Fibroblast of skin of right biceps (primary cell): Measurements from ENCODE around the gene RFX3.

ENCODE experiments used
- DNase-seq: peaks from one replicate; pipeline ENCODE4 v3.0.0-alpha.2; 2013

Gene RFX3

GRCh38 chr9:3191715-3192114, 334.1 kb downstream of the RFX3 start:
- no peak for DNase-seq

GRCh38 chr9:3189113-3189861, 336.5 kb downstream of the RFX3 start:
- no peak for DNase-seq

- DNase-seq: no peak
Observed at GRCh38 chr9:3186751-3187150, 339.1 kb downstream of the RFX3 start.

GRCh38 chr9:3181049-3181953, 344.5 kb downstream of the RFX3 start:
- peak; percentile 37 for DNase-seq

GRCh38 chr9:3180696-3181048, 345.1 kb downstream of the RFX3 start:
- no peak for DNase-seq

- peak; percentile 14 for DNase-seq
Observed at GRCh38 chr9:3179711-3180110, 346.1 kb downstream of the RFX3 start.

GRCh38 chr9:3177936-3178335, 347.9 kb downstream of the RFX3 start:
- DNase-seq: peak; percentile 60

GRCh38 chr9:3177146-3177761, 348.5 kb downstream of the RFX3 start:
- no peak for DNase-seq

- no peak for DNase-seq
Observed at GRCh38 chr9:3173374-3173773, 352.4 kb downstream of the RFX3 start.

GRCh38 chr9:3170819-3171218, 355.0 kb downstream of the RFX3 start:
- no peak for DNase-seq
